Colonic mucosa (tissue), 4 donors: ENCODE measurements around the gene HHIPL2. TPM values are rescaled to one million over a fixed set of nuclear protein-coding genes. Genes with fewer than 3 reads are reported as not detected.

ENCODE experiments used
- DNase-seq: peaks from one replicate; pipeline ENCODE4 v3.0.0-alpha.2; 2020
- H3K27ac ChIP-seq: fragments of 200-600 bp; one replicate; pipeline ENCODE4 v1.8.0; 2021
- H3K27me3 ChIP-seq: fragments of 200-600 bp; one replicate; pipeline ENCODE4 v1.8.0; 2021
- H3K36me3 ChIP-seq: fragments of 200-600 bp; one replicate; pipeline ENCODE4 v1.8.0; 2021
- H3K4me1 ChIP-seq: fragments of 200-600 bp; one replicate; pipeline ENCODE4 v1.8.0; 2021; ENCODE audit warnings: mild to moderate bottlenecking
- H3K4me3 ChIP-seq: fragments of 200-600 bp; one replicate; pipeline ENCODE4 v1.8.0; 2021
- H3K9ac ChIP-seq, 2 donors: one replicate each; pipeline ENCODE4 v1.7.0; 2013; ENCODE audit warnings: control low read depth in 2 of 2, low read depth in 2 of 2, low read length in 2 of 2
- H3K9me3 ChIP-seq: fragments of 200-600 bp; one replicate; pipeline ENCODE4 v1.8.0; 2021
- intact Hi-C: fragments of 100-400 bp; cut with DNase I; formaldehyde crosslinking; loops from one replicate; pipeline ENCODE4 v1.14.1; 2022
- total RNA-seq, 2 donors: library from RNA; stranded (reverse); fragmentation: NEBNext Ultra II Directional in 1 of 2; extraction: Animal tissue kit (Norgen Biotek cat#: 25700) in 1 of 2; gene quantifications; one replicate each; pipeline ENCODE4 v1.2.1, GENCODE V29; 2021
- TF ChIP-seq, protein P1 (sequence below): fragments of 200-600 bp; IDR thresholded peaks from one replicate; pipeline ENCODE4 v1.8.0; 2022; ENCODE audit warnings: antibody characterized with exemption, mild to moderate bottlenecking
- donor health status: healthy.
- donor health status: DM: no; HTN: no; CAD: no.
- donor health status: DM: no; HTN: no; CAD: no.

HHIPL2 gene
- total RNA-seq, 2 donors from 2014 or later, result 0.22 to 0.45 TPM

DNA sequence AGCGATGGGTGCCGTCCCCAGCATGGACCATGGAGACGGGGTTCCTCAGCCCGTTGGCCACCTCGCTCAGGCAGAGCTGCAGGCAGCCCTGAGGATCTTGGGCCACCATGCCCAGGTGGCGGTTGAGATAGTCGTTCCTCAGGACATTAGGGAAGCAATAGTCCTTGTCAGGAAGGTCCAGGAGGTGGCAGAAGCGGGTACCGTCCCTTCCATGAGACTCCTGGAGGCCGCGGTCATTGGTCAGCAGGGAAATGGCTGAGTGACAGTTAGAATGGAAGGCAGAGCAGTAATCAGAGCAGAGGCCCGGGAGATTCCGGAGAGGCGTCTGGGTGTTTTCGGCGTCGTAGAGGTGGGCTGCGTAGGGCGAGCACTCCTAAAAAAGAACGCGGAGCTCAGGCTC lies 4.1 kb downstream of the HHIPL2 start:
- Histone ChIP-seq H3K27me3 (no peaks in the 10 kb centered on the region), H3K4me1 (no peaks in the 10 kb centered on the region), H3K9me3 (no peaks in the 10 kb centered on the region), H3K27ac (no peak overlapping the region), H3K36me3 (no peaks in the 10 kb centered on the region), H3K4me3 (no peak overlapping the region), H3K9ac (no peak overlapping the region)
- DNase-seq, result no peak
- TF ChIP-seq, protein P1, sequence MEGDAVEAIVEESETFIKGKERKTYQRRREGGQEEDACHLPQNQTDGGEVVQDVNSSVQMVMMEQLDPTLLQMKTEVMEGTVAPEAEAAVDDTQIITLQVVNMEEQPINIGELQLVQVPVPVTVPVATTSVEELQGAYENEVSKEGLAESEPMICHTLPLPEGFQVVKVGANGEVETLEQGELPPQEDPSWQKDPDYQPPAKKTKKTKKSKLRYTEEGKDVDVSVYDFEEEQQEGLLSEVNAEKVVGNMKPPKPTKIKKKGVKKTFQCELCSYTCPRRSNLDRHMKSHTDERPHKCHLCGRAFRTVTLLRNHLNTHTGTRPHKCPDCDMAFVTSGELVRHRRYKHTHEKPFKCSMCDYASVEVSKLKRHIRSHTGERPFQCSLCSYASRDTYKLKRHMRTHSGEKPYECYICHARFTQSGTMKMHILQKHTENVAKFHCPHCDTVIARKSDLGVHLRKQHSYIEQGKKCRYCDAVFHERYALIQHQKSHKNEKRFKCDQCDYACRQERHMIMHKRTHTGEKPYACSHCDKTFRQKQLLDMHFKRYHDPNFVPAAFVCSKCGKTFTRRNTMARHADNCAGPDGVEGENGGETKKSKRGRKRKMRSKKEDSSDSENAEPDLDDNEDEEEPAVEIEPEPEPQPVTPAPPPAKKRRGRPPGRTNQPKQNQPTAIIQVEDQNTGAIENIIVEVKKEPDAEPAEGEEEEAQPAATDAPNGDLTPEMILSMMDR, result no peak
- intact Hi-C loops, result no loop called here

- no peaks in the 10 kb centered on the region for H3K9me3 ChIP-seq
- no peak overlapping the region for H3K27ac ChIP-seq
- no peaks in the 10 kb centered on the region for H3K27me3 ChIP-seq
- H3K9ac ChIP-seq, result no peak overlapping the region
- no peaks in the 10 kb centered on the region for H3K36me3 ChIP-seq
- intact Hi-C loops, result no loop called here
- H3K4me3 ChIP-seq, result no peak overlapping the region
- TF ChIP-seq, protein P1, result no peak
- no peaks in the 10 kb centered on the region for H3K4me1 ChIP-seq
- DNase-seq, result no peak
These were observed 7.3 kb downstream of the HHIPL2 start for GRCh38 chr1:222540598-222540995.

- TF ChIP-seq, protein P1, result no peak
- Histone ChIP-seq H3K27me3 (no peaks in the 10 kb centered on the region), H3K36me3 (no peaks in the 10 kb centered on the region), H3K4me3 (no peak overlapping the region), H3K9me3 (no peaks in the 10 kb centered on the region), H3K9ac (no peak overlapping the region), H3K27ac (no peak overlapping the region), H3K4me1 (no peaks in the 10 kb centered on the region)
- intact Hi-C loops, result no loop called here
- no peak for DNase-seq
These were observed 7.8 kb downstream of the HHIPL2 start for GRCh38 chr1:222539951-222540597.

- Histone ChIP-seq H3K36me3 (no peaks in the 10 kb centered on the region), H3K27ac (no peak overlapping the region), H3K27me3 (no peaks in the 10 kb centered on the region), H3K9ac (no peak overlapping the region), H3K4me3 (no peak overlapping the region), H3K4me1 (no peaks in the 10 kb centered on the region), H3K9me3 (no peaks in the 10 kb centered on the region)
- TF ChIP-seq, protein P1, result no peak
- intact Hi-C loops, result no loop called here
- DNase-seq, result no peak
These were observed 12.4 kb downstream of the HHIPL2 start for GRCh38 chr1:222535455-222535854.

GRCh38 chr1:222530852-222531251 lies 17.1 kb downstream of the HHIPL2 start:
- Histone ChIP-seq H3K9ac (no peak overlapping the region), H3K27ac (no peak overlapping the region), H3K36me3 (no peaks in the 10 kb centered on the region), H3K4me3 (no peak overlapping the region), H3K4me1 (no peaks in the 10 kb centered on the region), H3K27me3 (no peaks in the 10 kb centered on the region), H3K9me3 (no peaks in the 10 kb centered on the region)
- no peak for DNase-seq
- TF ChIP-seq, protein P1, result no peak
- intact Hi-C loops, result no loop called here
